22Rv1 (cell line): ENCODE measurements around the gene SEMA4A.

Experiments used
- ZFX ChIP-seq: fragments of 450-650 bp; IDR thresholded peaks from 2 replicates; pipeline ENCODE4 v1.6.1; 2017; ENCODE audit warnings: antibody characterized with exemption, borderline replicate concordance
- TF ChIP-seq, protein P1 (sequence below): fragments of 450-650 bp; IDR thresholded peaks from 2 replicates; pipeline ENCODE4 v1.5.1; 2017; ENCODE audit warnings: mild to moderate bottlenecking

DNA sequence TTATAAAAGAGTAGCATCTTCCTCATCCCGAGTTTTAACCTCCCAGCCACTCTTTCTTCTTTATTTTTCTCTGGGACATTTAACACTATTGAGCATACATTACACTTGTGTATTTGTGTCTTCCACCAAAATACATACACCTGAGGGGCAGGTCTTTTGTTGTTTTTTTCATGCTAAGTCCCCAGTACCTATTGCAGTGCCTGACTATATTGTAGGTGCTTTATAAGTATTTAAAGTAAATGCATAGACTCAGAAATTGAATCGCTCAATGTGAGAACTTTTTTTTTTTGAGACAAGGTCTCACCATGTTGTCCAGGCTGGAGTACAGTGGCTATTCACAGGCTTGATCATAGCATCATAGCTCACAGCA lies 7.8 kb upstream of the SEMA4A start:
- TF ChIP-seq, protein P1, sequence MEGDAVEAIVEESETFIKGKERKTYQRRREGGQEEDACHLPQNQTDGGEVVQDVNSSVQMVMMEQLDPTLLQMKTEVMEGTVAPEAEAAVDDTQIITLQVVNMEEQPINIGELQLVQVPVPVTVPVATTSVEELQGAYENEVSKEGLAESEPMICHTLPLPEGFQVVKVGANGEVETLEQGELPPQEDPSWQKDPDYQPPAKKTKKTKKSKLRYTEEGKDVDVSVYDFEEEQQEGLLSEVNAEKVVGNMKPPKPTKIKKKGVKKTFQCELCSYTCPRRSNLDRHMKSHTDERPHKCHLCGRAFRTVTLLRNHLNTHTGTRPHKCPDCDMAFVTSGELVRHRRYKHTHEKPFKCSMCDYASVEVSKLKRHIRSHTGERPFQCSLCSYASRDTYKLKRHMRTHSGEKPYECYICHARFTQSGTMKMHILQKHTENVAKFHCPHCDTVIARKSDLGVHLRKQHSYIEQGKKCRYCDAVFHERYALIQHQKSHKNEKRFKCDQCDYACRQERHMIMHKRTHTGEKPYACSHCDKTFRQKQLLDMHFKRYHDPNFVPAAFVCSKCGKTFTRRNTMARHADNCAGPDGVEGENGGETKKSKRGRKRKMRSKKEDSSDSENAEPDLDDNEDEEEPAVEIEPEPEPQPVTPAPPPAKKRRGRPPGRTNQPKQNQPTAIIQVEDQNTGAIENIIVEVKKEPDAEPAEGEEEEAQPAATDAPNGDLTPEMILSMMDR = no peak
- no peak for TF ChIP-seq ZFX
